GM18498 (cell line): Measurements from ENCODE around the gene BCL11A.

Source experiments
- ATAC-seq: cut with Tn5 transposase; IDR thresholded peaks from one replicate; pipeline ENCODE4 v1.9.1; 2021; ENCODE audit warnings: mild to moderate bottlenecking, moderate library complexity; ENCODE audit not compliant: unreplicated experiment

Gene BCL11A

GRCh38 chr2:60528281-60529020, 25.0 kb downstream of the BCL11A start:
- ATAC-seq: no peak

GRCh38 chr2:60527762-60528161, 25.7 kb downstream of the BCL11A start:
- ATAC-seq: no peak

- ATAC-seq: no peak
Measured at GRCh38 chr2:60526623-60527022, 26.8 kb downstream of the BCL11A start.

DNA sequence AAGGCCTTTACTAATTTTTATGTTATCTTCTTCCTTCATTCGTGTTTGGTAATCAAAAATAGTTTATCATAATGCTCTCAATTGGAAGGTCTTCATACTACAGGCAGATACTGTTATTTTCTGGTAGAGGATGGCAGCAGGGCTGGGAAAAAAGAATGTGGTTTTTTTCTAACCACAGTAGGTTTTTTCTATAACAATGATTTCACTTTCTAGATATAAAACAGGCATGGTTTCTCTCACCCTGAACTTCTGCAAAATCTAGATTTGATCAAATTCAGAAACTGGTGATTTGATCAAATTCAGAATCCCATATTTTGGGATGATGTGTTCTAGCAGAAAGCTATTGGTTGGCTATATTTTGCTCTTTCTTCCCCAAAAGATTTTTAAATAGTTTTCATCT, 27.6 kb downstream of the BCL11A start:
- ATAC-seq: peak; percentile 54

DNA sequence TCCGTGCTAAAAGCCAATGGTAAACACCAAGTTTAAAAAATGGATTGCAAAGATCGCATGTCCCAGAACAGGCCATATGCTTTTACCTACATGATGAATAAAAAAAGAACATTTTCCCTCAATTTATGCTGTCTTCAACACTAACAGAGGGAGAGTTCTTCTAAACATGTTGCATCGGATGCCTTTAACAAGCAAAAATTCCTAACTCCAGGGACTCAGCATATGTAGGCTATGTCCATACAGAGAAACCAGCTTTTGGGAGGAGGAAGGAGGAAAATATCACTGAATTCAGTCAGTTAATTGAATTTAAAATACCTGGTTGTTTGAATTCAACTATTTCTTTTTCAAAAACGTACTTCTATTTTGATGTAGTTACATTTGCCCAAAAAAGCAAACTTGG, 28.6 kb downstream of the BCL11A start:
- ATAC-seq: no peak

DNA sequence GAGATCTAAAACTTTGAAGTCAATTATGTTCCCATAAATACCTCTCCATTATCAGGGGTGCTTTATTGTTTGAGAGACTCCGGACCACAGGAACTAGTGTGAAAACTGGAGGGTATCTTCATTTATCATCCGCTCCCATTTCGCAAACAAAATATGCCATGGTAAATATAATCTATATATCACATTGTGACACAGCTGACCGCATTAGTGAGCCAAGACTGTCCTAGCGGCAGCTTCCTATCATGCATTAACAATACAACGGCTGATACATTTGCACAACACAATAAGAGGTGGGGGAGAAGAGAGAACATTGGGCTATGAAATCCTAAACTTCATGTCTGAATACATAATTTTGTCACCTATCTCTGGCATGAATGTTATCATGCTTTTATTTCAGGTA, 29.5 kb downstream of the BCL11A start:
- no peak for ATAC-seq

DNA sequence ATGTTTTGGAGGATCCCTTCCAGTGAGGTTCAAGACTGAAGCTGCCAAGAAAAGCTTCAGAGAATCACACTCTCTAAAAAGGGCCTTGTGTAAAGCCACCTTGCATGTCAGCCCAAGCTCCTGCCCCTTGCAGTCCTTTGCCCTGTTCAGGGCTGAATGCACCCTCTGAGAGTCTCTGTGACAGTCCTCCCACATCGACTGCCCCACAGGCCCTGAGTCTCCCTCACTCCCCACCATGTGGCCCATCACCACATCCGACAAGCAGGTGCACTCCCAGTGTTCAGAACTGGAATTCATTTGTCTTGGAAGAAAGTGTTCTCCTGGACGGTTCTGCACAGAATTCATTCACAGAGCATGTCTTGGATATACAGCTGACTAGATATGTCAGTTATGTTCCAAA, 31.0 kb downstream of the BCL11A start:
- ATAC-seq: no peak

DNA sequence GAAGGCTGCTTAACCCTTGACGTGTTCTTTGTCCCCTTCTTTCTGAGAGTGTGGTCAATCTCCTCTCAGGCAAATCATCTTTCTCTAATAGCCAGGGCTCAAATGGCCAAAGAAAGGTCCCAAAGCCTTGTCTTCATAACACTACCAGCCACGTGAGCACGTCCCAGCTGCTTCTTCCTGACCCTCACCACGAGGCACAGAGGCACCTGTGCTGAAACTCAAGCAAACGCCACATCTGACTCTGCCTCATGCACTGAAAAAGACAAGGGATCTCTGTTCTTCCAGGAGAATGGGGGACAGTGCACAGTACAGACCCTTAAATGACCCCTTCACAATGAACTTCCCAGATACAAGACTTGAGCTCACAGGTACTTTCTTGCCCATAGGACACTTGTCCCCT, 31.8 kb downstream of the BCL11A start:
- no peak for ATAC-seq

GRCh38 chr2:60520917-60521539, 32.4 kb downstream of the BCL11A start:
- no peak for ATAC-seq

DNA sequence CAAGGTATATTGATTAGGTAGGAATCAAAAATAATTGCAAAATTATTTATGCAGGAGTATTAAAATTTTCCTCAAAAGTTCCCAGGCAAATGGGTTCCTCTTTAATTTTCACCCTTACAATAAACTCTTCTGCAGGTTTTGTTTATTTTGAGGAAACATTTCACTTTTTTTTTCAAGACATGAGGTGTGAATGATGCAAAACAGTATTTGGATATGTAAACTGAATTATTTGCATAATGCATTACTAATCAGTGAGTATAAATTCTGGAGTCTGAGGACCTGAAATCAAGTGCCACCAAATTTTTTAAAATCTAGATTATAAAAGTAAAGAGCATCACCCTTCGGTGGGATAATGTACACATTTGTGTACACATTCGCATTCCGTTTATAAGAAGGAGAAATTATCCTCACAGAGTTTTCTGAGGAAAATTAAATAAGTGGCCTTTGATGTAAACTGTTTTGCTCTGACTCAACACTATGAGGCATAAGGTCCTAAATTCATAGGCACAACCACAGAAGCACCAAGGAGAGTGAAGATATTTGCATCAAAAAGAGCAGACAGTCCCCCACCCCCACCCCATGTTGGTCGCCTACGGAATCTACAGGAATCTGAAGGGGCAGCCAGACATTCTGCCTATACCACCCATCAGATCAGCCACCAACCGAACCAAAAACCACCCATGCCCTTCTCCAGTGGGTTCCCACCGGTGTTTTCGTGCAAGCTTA, 33.1 kb downstream of the BCL11A start:
- no peak for ATAC-seq

DNA sequence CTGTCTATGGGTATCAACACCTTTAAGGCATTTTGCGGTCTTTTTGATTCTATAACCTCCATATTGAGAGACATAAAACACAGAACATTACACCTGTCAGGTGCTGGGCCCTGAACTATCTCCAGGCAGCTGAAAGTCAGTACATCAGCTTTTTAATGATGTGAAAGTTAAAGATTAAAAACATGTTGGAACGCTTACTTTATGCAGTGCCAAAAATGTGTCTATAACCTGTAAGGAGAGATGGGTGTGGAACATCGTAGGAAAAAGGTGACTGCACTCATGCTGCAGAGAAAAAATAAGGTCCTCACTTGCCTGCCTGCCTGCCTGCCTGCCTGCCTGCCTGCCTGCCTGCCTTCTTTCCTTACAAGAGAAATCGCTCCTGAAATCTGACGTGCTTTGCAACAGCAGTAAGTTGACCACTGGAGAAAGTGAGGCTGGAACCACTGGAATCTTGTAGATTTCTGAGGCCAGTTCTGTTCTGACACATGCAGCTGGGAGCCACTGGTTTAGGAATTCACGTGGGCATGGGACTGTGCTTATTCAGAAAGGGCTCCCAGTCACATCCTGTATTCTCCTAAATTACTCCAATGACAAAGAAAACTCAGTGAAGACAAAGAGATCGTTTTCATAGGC, 34.1 kb downstream of the BCL11A start:
- ATAC-seq: no peak

GRCh38 chr2:60518567-60518966, 34.9 kb downstream of the BCL11A start:
- ATAC-seq: no peak

- ATAC-seq: no peak
Measured at GRCh38 chr2:60517446-60517845, 36.0 kb downstream of the BCL11A start.

DNA sequence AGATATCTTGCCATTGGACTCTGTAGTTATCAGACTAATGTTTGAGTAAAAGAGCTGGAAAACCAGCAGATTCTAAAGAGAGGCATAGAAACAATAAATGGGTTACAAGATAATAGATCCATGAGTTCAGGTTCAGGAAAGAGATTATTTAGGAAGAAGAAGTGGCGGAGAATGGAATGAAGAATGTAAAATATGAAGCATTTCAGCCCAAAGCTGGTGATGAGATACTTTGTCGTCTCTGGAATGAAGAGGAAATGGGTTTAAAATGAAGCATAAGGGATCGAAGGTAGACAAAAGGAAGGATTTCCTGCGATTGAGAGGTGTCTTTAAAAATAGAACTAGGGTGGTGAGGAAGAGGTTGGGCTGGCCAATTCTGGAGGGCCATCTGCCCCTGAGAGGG, 36.6 kb downstream of the BCL11A start:
- no peak for ATAC-seq

- peak; percentile 11 for ATAC-seq
Measured at GRCh38 chr2:60516383-60516811, 37.1 kb downstream of the BCL11A start.

DNA sequence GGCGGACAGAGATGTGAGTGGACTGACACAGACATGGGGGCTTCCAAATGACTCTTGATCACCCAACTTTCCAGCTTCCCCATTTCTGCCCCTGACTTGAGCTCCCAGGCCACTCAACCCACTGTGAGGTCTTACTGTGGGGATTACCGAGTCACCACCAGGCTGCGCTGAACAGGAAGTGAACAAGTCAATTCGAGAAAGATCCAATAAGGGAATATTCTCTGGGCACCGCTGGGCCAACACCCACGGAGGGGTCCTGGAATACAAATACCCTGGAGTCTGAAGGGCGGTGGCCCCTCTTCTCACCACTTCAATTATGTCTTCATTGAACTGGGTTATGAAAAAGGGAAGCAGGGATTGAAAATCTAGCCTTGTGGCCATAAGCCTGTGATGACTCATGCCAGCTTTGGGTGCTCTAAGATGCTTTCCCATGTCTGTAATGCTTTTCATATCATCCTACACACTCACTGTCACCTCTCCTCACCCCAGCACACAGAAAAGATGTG, 37.7 kb downstream of the BCL11A start:
- ATAC-seq: peak; percentile 92

GRCh38 chr2:60513996-60514395, 39.5 kb downstream of the BCL11A start:
- ATAC-seq: no peak

GRCh38 chr2:60513191-60513590, 40.3 kb downstream of the BCL11A start:
- no peak for ATAC-seq

- ATAC-seq: no peak
Measured at GRCh38 chr2:60512641-60513040, 40.8 kb downstream of the BCL11A start.

DNA sequence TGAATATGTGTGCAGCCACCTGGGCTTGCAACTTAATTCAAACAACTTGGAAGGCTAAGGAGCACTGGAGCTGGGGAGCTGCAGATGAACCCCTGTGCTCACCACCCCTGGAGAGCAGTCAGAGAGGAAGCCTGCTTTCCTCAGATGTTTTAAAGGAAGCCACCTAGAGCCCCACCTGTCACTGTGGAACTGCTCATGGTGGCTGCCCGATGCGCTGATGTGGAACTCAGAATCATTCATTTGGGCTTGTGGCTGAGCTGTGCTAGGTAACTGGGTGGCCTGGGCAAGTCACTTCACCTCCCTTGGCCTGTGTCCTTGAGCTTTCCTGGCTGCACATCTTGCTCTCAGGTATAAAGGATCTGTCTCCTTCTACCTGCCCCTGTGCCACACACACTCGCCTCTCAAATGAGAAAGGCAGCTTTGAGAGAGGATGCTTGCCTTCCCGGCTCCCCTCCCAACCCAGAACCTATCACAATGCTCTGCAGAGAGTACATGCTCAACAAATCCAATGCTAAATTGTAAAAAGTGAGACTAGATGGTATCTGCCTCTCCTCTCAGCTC, 41.3 kb downstream of the BCL11A start:
- no peak for ATAC-seq

- ATAC-seq: no peak
Measured at GRCh38 chr2:60510713-60511112, 42.7 kb downstream of the BCL11A start.
